Liver (tissue), 9 donors: ENCODE data around the gene LMF1. TPM values are rescaled to one million over a fixed set of nuclear protein-coding genes. Genes with fewer than 3 reads are reported as not detected.

Source experiments
- DNase-seq: peaks from one replicate; pipeline ENCODE4 v3.0.0-alpha.2; 2017; ENCODE audit warnings: low spot score
- H3K27ac ChIP-seq, 2 donors: one replicate each; pipeline ENCODE4 v1.7.0; 2013; ENCODE audit warnings: inconsistent platforms in 2 of 2, low read length in 2 of 2, control low read depth in 1 of 2, low read depth in 1 of 2, mild to moderate bottlenecking in 1 of 2
- H3K27me3 ChIP-seq, 4 donors: one replicate each; pipeline versions ENCODE4 v1.6.1 to v1.7.0; 2013; ENCODE audit warnings: low read length in 3 of 4, inconsistent platforms in 1 of 4, mild to moderate bottlenecking in 1 of 4, moderate library complexity in 1 of 4; ENCODE audit not compliant: control insufficient read depth in 4 of 4, insufficient read depth in 4 of 4
- H3K36me3 ChIP-seq, 4 donors: one replicate each; pipeline versions ENCODE4 v1.6.1 to v1.7.0; 2013; ENCODE audit warnings: low read length in 3 of 4, mild to moderate bottlenecking in 3 of 4, low read depth in 1 of 4, moderate library complexity in 1 of 4; ENCODE audit not compliant: control insufficient read depth in 4 of 4, insufficient read depth in 3 of 4
- H3K4me1 ChIP-seq, 4 donors: one replicate each; pipeline versions ENCODE4 v1.6.1 to v1.7.0; 2013; ENCODE audit warnings: low read length in 3 of 4, mild to moderate bottlenecking in 3 of 4, moderate library complexity in 1 of 4; ENCODE audit not compliant: control insufficient read depth in 4 of 4, insufficient read depth in 4 of 4
- H3K4me3 ChIP-seq, 3 donors: one replicate each; pipeline versions ENCODE4 v1.6.1 to v1.7.0; 2013; ENCODE audit warnings: low read length in 3 of 3, control low read depth in 1 of 3, low read depth in 1 of 3, mild to moderate bottlenecking in 1 of 3
- H3K9ac ChIP-seq, 2 donors: one replicate each; pipeline ENCODE4 v1.7.0; 2013; ENCODE audit warnings: low read length in 2 of 2, mild to moderate bottlenecking in 2 of 2, moderate library complexity in 2 of 2, control low read depth in 1 of 2, low read depth in 1 of 2
- H3K9me3 ChIP-seq, 4 donors: one replicate each; pipeline versions ENCODE4 v1.6.1 to v1.7.0; 2013; ENCODE audit warnings: low read length in 3 of 4; ENCODE audit not compliant: control insufficient read depth in 4 of 4
- GABPA ChIP-seq, 2 donors: IDR thresholded peaks in 1 of 2; conservative IDR thresholded peaks in 1 of 2; 2 replicates each; pipeline ENCODE4 v1.6.1; 2016; ENCODE audit warnings: antibody characterized with exemption in 2 of 2, mild to moderate bottlenecking in 1 of 2, moderate library complexity in 1 of 2
- HNF4G ChIP-seq: IDR thresholded peaks from 2 replicates; pipeline ENCODE4 v1.6.1; 2016; ENCODE audit warnings: antibody characterized with exemption
- JUND ChIP-seq, 2 donors: IDR thresholded peaks; 2 replicates each; pipeline ENCODE4 v1.6.1; 2016; ENCODE audit warnings: antibody characterized with exemption in 2 of 2
- NR2F2 ChIP-seq: IDR thresholded peaks from 2 replicates; pipeline ENCODE4 v1.6.1; 2016; ENCODE audit warnings: antibody characterized with exemption
- RAD21 ChIP-seq, 2 donors: IDR thresholded peaks; 2 replicates each; pipeline ENCODE4 v1.6.1; 2016; ENCODE audit warnings: antibody characterized with exemption in 2 of 2, mild to moderate bottlenecking in 2 of 2
- RXRA ChIP-seq, 2 donors: IDR thresholded peaks; 2 replicates each; pipeline ENCODE4 v1.6.1; 2017 to 2018; ENCODE audit warnings: antibody characterized with exemption in 2 of 2, mild to moderate bottlenecking in 1 of 2
- YY1 ChIP-seq: IDR thresholded peaks from 2 replicates; pipeline ENCODE4 v1.6.1; 2016; ENCODE audit warnings: antibody characterized with exemption, mild to moderate bottlenecking
- WGBS: extraction: QIAGEN DNeasy Blood & Tissue Kit; methylation state at CpG from one replicate; pipeline ENCODE4 v1.1.7; 2013; 5-methylcytosine and 5-hydroxymethylcytosine counted together
- polyA plus RNA-seq, 2 donors: library from polyadenylated mRNA; stranded (reverse) in 1 of 2; unstranded in 1 of 2; fragments of 200-250 nt in 1 of 2; fragments of >200 nt in 1 of 2; fragmentation: Nextera tagmentation in 1 of 2; extraction: Ambion mirVana in 1 of 2; gene quantifications; one replicate each; pipeline versions ENCODE4 v1.2.1 to v1.2.3, GENCODE V29; 2013 to 2015
- total RNA-seq, 2 donors: library from RNA; depleted of rRNA; stranded (reverse); fragments of >200 nt; gene quantifications; one replicate each; pipeline ENCODE4 v1.2.3, GENCODE V29; 2014
- TF ChIP-seq, protein P1 (sequence below): IDR thresholded peaks from 2 replicates; pipeline ENCODE4 v1.6.1; 2016; ENCODE audit warnings: antibody characterized with exemption, mild to moderate bottlenecking
- TF ChIP-seq, protein P2 (sequence below): IDR thresholded peaks from 2 replicates; pipeline ENCODE4 v1.6.1; 2016; ENCODE audit warnings: antibody characterized with exemption
- TF ChIP-seq, protein P3 (sequence below): IDR thresholded peaks from 2 replicates; pipeline ENCODE4 v1.6.1; 2016; ENCODE audit warnings: antibody characterized with exemption
- TF ChIP-seq, protein P4 (sequence below): fragments of 150-350 bp; IDR thresholded peaks from 2 replicates; pipeline ENCODE4 v1.5.1; 2017; ENCODE audit warnings: improper control_type of control experiment, low read depth, low read length; ENCODE audit not compliant: missing input control
- donor health status: healthy.
- donor health status: healthy.
- donor health status: healthy.
- donor health status: healthy.
- donor health status: healthy.

LMF1 gene
- total and polyA plus RNA-seq, 4 donors = 8.8 to 24.3 (median 12.6) TPM

DNA sequence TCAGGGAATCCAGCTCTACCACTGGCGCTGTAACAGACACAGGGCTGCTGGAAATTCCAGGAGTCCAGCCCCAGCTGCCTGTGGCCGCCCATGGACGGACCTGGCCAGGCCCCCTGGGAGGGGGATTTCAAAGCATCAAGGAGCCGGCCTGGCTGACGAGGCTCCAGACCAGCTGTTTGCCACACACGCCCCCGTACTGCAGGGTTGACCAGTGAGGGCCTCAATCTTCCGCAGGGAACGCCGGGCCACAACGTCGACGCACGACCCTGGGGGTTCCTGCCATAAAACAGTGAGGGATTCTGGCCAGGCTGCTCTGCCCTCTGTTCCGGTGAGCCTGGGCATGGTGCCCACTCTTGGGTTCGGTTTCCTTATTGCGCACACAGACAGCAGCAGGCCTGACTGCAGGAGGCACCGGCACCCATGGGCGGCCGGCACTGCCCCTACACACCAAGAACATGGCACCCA, 3.7 kb downstream of the LMF1 start:
- no peak for DNase-seq
- H3K4me1 ChIP-seq = peaks cover 4 to 17% (median 9%) of the 10 kb centered on the region in 4 donors
- no peaks in the 10 kb centered on the region for H3K27me3 ChIP-seq
- no peak overlapping the region for H3K4me3 ChIP-seq
- no peaks in the 10 kb centered on the region for H3K9me3 ChIP-seq
- WGBS = 94% methylated on average over 20 of the region's 20 CpGs
- H3K36me3 ChIP-seq = peaks cover 0 to 5% (median 1%) of the 10 kb centered on the region in 4 donors
- TF ChIP-seq HNF4G (no peak), RAD21 (IDR thresholded peaks at IDR 0.05) (no peak), RXRA (IDR thresholded peaks at IDR 0.05) (no peak), NR2F2 (no peak), JUND (IDR thresholded peaks at IDR 0.05) (no peak), YY1 (no peak), GABPA (IDR thresholded peaks at IDR 0.05 in 1 of 2, conservative IDR thresholded peaks at IDR 0.05 in 1 of 2) (no peak)
- TF ChIP-seq, protein P1, sequence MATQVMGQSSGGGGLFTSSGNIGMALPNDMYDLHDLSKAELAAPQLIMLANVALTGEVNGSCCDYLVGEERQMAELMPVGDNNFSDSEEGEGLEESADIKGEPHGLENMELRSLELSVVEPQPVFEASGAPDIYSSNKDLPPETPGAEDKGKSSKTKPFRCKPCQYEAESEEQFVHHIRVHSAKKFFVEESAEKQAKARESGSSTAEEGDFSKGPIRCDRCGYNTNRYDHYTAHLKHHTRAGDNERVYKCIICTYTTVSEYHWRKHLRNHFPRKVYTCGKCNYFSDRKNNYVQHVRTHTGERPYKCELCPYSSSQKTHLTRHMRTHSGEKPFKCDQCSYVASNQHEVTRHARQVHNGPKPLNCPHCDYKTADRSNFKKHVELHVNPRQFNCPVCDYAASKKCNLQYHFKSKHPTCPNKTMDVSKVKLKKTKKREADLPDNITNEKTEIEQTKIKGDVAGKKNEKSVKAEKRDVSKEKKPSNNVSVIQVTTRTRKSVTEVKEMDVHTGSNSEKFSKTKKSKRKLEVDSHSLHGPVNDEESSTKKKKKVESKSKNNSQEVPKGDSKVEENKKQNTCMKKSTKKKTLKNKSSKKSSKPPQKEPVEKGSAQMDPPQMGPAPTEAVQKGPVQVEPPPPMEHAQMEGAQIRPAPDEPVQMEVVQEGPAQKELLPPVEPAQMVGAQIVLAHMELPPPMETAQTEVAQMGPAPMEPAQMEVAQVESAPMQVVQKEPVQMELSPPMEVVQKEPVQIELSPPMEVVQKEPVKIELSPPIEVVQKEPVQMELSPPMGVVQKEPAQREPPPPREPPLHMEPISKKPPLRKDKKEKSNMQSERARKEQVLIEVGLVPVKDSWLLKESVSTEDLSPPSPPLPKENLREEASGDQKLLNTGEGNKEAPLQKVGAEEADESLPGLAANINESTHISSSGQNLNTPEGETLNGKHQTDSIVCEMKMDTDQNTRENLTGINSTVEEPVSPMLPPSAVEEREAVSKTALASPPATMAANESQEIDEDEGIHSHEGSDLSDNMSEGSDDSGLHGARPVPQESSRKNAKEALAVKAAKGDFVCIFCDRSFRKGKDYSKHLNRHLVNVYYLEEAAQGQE = no peak
- TF ChIP-seq, protein P2, sequence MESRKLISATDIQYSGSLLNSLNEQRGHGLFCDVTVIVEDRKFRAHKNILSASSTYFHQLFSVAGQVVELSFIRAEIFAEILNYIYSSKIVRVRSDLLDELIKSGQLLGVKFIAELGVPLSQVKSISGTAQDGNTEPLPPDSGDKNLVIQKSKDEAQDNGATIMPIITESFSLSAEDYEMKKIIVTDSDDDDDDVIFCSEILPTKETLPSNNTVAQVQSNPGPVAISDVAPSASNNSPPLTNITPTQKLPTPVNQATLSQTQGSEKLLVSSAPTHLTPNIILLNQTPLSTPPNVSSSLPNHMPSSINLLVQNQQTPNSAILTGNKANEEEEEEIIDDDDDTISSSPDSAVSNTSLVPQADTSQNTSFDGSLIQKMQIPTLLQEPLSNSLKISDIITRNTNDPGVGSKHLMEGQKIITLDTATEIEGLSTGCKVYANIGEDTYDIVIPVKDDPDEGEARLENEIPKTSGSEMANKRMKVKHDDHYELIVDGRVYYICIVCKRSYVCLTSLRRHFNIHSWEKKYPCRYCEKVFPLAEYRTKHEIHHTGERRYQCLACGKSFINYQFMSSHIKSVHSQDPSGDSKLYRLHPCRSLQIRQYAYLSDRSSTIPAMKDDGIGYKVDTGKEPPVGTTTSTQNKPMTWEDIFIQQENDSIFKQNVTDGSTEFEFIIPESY = no peak
- TF ChIP-seq, protein P3, sequence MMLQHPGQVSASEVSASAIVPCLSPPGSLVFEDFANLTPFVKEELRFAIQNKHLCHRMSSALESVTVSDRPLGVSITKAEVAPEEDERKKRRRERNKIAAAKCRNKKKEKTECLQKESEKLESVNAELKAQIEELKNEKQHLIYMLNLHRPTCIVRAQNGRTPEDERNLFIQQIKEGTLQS = no peak
- TF ChIP-seq, protein P4, sequence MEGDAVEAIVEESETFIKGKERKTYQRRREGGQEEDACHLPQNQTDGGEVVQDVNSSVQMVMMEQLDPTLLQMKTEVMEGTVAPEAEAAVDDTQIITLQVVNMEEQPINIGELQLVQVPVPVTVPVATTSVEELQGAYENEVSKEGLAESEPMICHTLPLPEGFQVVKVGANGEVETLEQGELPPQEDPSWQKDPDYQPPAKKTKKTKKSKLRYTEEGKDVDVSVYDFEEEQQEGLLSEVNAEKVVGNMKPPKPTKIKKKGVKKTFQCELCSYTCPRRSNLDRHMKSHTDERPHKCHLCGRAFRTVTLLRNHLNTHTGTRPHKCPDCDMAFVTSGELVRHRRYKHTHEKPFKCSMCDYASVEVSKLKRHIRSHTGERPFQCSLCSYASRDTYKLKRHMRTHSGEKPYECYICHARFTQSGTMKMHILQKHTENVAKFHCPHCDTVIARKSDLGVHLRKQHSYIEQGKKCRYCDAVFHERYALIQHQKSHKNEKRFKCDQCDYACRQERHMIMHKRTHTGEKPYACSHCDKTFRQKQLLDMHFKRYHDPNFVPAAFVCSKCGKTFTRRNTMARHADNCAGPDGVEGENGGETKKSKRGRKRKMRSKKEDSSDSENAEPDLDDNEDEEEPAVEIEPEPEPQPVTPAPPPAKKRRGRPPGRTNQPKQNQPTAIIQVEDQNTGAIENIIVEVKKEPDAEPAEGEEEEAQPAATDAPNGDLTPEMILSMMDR = no peak
- H3K27ac ChIP-seq = no peak overlapping the region
- no peak overlapping the region for H3K9ac ChIP-seq

DNA sequence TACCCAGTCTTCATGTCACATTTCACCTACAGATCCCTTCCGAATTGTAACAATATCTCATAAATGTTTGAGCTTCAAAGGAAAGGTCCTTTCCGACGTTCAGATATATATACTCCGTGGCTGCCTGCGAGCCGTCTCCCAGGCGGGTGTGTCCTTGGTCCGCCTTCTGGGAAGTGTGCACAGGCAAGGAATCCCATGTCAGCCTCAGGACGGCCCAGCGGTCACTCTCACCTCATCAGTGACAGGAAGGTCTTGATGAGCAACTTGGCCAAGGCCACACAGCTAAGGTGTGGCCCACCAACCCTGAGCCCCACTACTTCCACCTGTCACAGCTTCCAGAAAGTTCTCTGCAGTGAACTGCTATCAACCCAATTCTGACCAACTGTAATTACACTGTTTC, 4.3 kb downstream of the LMF1 start:
- H3K9ac ChIP-seq = no peak overlapping the region
- DNase-seq = no peak
- H3K27ac ChIP-seq = no peak overlapping the region
- peaks cover 0 to 5% (median 1%) of the 10 kb centered on the region in 4 donors for H3K36me3 ChIP-seq
- WGBS = 96% methylated on average over 10 of the region's 10 CpGs
- H3K27me3 ChIP-seq = no peaks in the 10 kb centered on the region
- no peaks in the 10 kb centered on the region for H3K9me3 ChIP-seq
- H3K4me1 ChIP-seq = peaks cover 4 to 17% (median 9%) of the 10 kb centered on the region in 4 donors
- no peak overlapping the region for H3K4me3 ChIP-seq
- no peak for TF ChIP-seq RAD21 (IDR thresholded peaks at IDR 0.05)
